ENCODE results near the gene FBXO31. TPM values are rescaled to one million over a fixed set of nuclear protein-coding genes. Genes with fewer than 3 reads are reported as not detected.

The FBXO31 gene
- total and polyA plus RNA-seq, 2 donors from 2014 or later, result 12.5 to 34.9 TPM

DNA sequence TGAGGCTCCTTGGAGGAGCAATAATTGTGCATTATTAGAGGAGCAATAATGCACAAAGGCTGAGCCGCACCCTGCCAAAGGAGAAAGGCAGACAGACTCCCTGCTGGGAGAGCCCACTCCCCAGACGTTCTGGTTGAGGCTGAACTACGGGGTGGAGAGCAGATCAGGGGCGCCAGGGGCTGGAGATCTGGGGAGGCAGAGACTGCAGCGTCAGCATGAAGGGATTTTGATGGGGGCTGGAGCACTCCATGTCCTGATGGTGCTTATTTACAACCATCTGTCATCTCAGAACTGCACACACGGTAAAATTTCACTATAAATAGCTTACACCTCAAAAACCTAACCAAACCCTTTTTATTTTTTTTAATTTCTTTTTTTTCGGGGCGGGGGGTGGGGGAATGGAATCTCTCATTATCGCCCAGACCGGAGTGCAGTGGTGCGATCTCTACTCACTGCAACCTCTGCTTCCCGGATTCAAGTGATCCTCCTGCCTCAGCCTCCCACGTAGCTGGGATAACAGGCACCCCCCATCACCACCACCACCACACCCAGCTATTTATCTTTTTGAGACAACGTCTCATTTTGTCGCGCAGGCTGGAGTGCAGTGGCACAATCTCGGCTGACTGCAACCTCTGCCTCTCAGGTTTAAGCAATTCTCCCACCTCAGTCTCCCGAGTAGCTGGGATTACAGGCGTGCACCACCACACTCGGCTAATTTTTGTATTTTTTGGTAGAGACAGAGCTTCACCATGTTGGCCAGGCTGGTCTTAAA, 62.1 kb downstream of the FBXO31 start:
- intact Hi-C loops (cut with DNase I), result loop anchor here (10.0 kb wide), 1 partner anchor 53 kb away; no protein-coding TSS in a partner anchor

DNA sequence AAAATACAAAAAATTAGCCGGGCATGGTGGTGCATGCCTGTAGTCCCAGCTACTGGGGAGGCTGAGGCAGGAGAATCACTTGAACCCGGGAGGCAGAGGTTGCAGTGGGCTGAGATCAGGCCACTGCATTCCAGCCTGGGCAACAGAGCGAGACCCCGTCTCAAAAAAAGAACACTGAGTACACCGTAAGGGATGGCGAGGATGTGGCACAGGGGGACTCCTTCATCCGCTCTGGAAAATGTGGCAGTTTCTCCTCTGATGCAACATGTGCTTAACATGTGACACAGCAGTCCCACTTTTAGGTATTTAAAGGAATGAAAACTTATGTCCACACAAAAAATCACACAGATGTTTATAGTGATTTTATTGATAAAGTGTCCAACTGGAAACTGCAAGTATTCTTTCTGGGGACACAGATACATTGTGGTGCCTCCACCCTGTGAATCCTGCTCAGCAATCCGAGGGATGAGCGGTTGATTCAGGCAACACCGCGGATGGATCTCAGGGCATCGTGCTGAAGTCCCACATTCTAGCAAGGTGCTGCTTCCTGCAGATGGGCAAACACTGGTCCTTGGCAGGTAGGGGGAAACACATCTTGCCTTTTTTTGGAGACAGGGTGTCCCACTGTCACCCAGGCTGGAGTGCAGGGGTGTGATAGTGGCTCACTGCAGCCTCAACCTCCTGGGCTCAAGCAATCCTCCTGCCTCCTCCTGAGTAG, 62.9 kb downstream of the FBXO31 start:
- Histone ChIP-seq H3K4me3 (ENCODE audit: low read length in 3 of 3) (no peak overlapping the region), H3K36me3 (ENCODE audit: control insufficient read depth in 2 of 3, insufficient read depth in 3 of 3, low read length in 3 of 3) (no peaks in the 10 kb centered on the region), H3K9ac (ENCODE audit: low read length in 3 of 3) (no peak overlapping the region), H3K27ac (ENCODE audit: low read depth in 2 of 2, low read length in 2 of 2) (no peak overlapping the region), H3K9me3 (ENCODE audit: control insufficient read depth in 2 of 3, insufficient read depth in 1 of 3, low read length in 3 of 3) (no peaks in the 10 kb centered on the region), H3K4me1 (ENCODE audit: control insufficient read depth in 2 of 3, insufficient read depth in 2 of 3, low read depth in 1 of 3, low read length in 3 of 3) (peaks cover 5 to 7% (median 6%) of the 10 kb centered on the region in 3 donors), H3K27me3 (ENCODE audit: control insufficient read depth, insufficient read depth, low read length) (no peaks in the 10 kb centered on the region)
- no peak for FAIRE-seq
- DNase-seq, result peak in 1 of 5 donors; percentile 4
- TF ChIP-seq, protein P1, sequence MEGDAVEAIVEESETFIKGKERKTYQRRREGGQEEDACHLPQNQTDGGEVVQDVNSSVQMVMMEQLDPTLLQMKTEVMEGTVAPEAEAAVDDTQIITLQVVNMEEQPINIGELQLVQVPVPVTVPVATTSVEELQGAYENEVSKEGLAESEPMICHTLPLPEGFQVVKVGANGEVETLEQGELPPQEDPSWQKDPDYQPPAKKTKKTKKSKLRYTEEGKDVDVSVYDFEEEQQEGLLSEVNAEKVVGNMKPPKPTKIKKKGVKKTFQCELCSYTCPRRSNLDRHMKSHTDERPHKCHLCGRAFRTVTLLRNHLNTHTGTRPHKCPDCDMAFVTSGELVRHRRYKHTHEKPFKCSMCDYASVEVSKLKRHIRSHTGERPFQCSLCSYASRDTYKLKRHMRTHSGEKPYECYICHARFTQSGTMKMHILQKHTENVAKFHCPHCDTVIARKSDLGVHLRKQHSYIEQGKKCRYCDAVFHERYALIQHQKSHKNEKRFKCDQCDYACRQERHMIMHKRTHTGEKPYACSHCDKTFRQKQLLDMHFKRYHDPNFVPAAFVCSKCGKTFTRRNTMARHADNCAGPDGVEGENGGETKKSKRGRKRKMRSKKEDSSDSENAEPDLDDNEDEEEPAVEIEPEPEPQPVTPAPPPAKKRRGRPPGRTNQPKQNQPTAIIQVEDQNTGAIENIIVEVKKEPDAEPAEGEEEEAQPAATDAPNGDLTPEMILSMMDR (IDR thresholded peaks at IDR 0.05; ENCODE audit: borderline replicate concordance, extremely low read depth, insufficient read depth), result no peak
- intact Hi-C loops (cut with DNase I), result loop anchor here (10.0 kb wide), 1 partner anchor 54 kb away; no protein-coding TSS in a partner anchor

More for the DNA sequence above, 62.1 kb downstream of the FBXO31 start:
- Histone ChIP-seq H3K36me3 (ENCODE audit: control insufficient read depth in 2 of 3, insufficient read depth in 3 of 3, low read length in 3 of 3) (peaks cover 0 to 2% (median 0%) of the 10 kb centered on the region in 3 donors), H3K27me3 (ENCODE audit: control insufficient read depth, insufficient read depth, low read length) (no peaks in the 10 kb centered on the region), H3K4me3 (ENCODE audit: low read length in 3 of 3) (no peak overlapping the region), H3K4me1 (ENCODE audit: control insufficient read depth in 2 of 3, insufficient read depth in 2 of 3, low read depth in 1 of 3, low read length in 3 of 3) (peaks cover 5 to 7% (median 6%) of the 10 kb centered on the region in 3 donors), H3K9ac (ENCODE audit: low read length in 3 of 3) (no peak overlapping the region), H3K27ac (ENCODE audit: low read depth in 2 of 2, low read length in 2 of 2) (no peak overlapping the region), H3K9me3 (ENCODE audit: control insufficient read depth in 2 of 3, insufficient read depth in 1 of 3, low read length in 3 of 3) (no peaks in the 10 kb centered on the region)
- DNase-seq (peak in 1 of 5 donors; percentile 31), FAIRE-seq (no peak)
- TF ChIP-seq, protein P1 (IDR thresholded peaks at IDR 0.05; ENCODE audit: borderline replicate concordance, extremely low read depth, insufficient read depth), result no peak

DNA sequence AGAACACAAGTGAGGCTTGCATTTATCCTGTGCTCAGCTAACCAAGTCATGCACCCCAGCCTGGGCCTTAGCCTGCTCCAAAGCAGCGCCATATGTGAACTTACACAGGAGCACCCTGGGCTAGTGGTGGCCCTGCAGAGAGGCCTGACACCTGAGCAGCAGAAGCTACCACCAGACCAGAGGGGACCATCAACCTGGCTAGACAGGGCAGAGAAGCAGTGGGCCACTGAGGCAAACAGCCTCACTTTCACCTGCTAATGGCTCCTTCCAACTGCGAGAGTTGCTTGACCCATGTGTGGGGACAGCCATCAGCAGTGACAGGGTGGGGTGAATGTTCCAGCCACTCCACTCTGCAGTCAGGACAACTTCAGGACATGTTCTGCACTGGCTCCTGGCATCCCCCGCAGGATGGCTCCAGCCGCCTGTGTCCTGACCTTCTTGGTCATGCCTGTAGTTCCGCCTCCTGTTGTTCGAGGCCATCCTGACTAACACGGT, 63.5 kb downstream of the FBXO31 start:
- no peak for FAIRE-seq
- intact Hi-C loops (cut with DNase I), result loop anchor here (10.0 kb wide), 1 partner anchor 55 kb away; no protein-coding TSS in a partner anchor

More for the DNA sequence above, 63.5 kb downstream of the FBXO31 start:
- peak in 1 of 5 donors; percentile 55 for DNase-seq
- Histone ChIP-seq H3K4me1 (ENCODE audit: control insufficient read depth in 2 of 3, insufficient read depth in 2 of 3, low read depth in 1 of 3, low read length in 3 of 3) (peaks cover 5 to 7% (median 6%) of the 10 kb centered on the region in 3 donors), H3K9me3 (ENCODE audit: control insufficient read depth in 2 of 3, insufficient read depth in 1 of 3, low read length in 3 of 3) (no peaks in the 10 kb centered on the region), H3K27me3 (ENCODE audit: control insufficient read depth, insufficient read depth, low read length) (no peaks in the 10 kb centered on the region), H3K27ac (ENCODE audit: low read depth in 2 of 2, low read length in 2 of 2) (no peak overlapping the region), H3K4me3 (ENCODE audit: low read length in 3 of 3) (no peak overlapping the region), H3K36me3 (ENCODE audit: control insufficient read depth in 2 of 3, insufficient read depth in 3 of 3, low read length in 3 of 3) (no peaks in the 10 kb centered on the region), H3K9ac (ENCODE audit: low read length in 3 of 3) (no peak overlapping the region)
- TF ChIP-seq, protein P1 (IDR thresholded peaks at IDR 0.05; ENCODE audit: borderline replicate concordance, extremely low read depth, insufficient read depth), result no peak

Measured in kidney (tissue), 14 donors.